IMR-90 (cell line): ENCODE results near the gene UTP14C. TPM values are rescaled to one million over a fixed set of nuclear protein-coding genes. Genes with fewer than 3 reads are reported as not detected.

Experiments used
- ATAC-seq: fragments of 200-7000 bp; cut with Tn5 transposase; 2 replicates; pipeline ENCODE4 v1.9.1; 2020; ENCODE audit warnings: low read depth, mild to moderate bottlenecking, moderate library complexity
- BruUV-seq: library from RNA; stranded (reverse); fragments of 400-500 nt; replicated peaks from 2 replicates; lab custom pipeline; 2021; lab: Mats Ljungman, UMichigan
- CTCF ChIA-PET: fragments of 300-600 bp; formaldehyde crosslinking; extraction: SDS; loops from one replicate; lab custom pipeline; 2021; ENCODE audit warnings: antibody characterized with exemption; lab: Yijun Ruan, JAX
- POLR2A ChIA-PET: fragments of 300-600 bp; sonication (Branson Sonifier 250); formaldehyde crosslinking; loops from one replicate; lab custom pipeline; 2022; ENCODE audit warnings: antibody characterized with exemption; ENCODE audit not compliant: unreplicated experiment; lab: Charles Lee
- DNase-seq: peaks from one replicate; pipeline ENCODE4 v3.0.0; 2013
- H2AFZ ChIP-seq: replicated peaks from 2 replicates; pipeline ENCODE3; 2013; ENCODE audit warnings: low read length, mild to moderate bottlenecking; ENCODE audit not compliant: poor library complexity
- H2AK5ac ChIP-seq: 2 replicates; pipeline ENCODE4 v1.6.1; 2013; ENCODE audit warnings: low read depth, low read length, inconsistent platforms
- H2AK9ac ChIP-seq: replicated peaks from 2 replicates; pipeline ENCODE3; 2013; ENCODE audit warnings: mild to moderate bottlenecking, low read depth, low read length, moderate library complexity; ENCODE audit not compliant: poor library complexity
- H2BK120ac ChIP-seq: 2 replicates; pipeline ENCODE4 v1.6.1; 2013; ENCODE audit warnings: low read depth, low read length, inconsistent platforms
- H2BK15ac ChIP-seq: 3 replicates; pipeline ENCODE4 v1.6.1; 2013; ENCODE audit warnings: low read depth, low read length, inconsistent platforms
- H2BK20ac ChIP-seq: 2 replicates; pipeline ENCODE4 v1.6.1; 2013; ENCODE audit warnings: low read depth, mild to moderate bottlenecking, inconsistent platforms, low read length, moderate library complexity
- H2BK5ac ChIP-seq: 2 replicates; pipeline ENCODE4 v1.6.1; 2013; ENCODE audit warnings: mild to moderate bottlenecking, low read depth, low read length, inconsistent platforms; ENCODE audit not compliant: poor library complexity, severe bottlenecking
- H3K14ac ChIP-seq: replicated peaks from 2 replicates; pipeline ENCODE4 v1.6.1; 2013; ENCODE audit warnings: low read depth, low read length, inconsistent platforms
- H3K18ac ChIP-seq: 2 replicates; pipeline ENCODE4 v1.6.1; 2013; ENCODE audit warnings: low read depth, low read length, control low read depth
- H3K23ac ChIP-seq: 2 replicates; pipeline ENCODE4 v1.6.1; 2013; ENCODE audit warnings: low read depth, low read length, inconsistent platforms
- H3K27ac ChIP-seq: 2 replicates; pipeline ENCODE4 v1.5.1; 2013; ENCODE audit warnings: mild to moderate bottlenecking, control low read depth, low read length; ENCODE audit not compliant: insufficient read depth
- H3K27me3 ChIP-seq: 2 replicates; pipeline ENCODE4 v1.6.1; 2013; ENCODE audit warnings: low read length; ENCODE audit not compliant: control insufficient read depth, insufficient read depth
- H3K36me3 ChIP-seq: 2 replicates; pipeline ENCODE4 v1.6.1; 2013; ENCODE audit warnings: low read length, mixed read lengths; ENCODE audit not compliant: control insufficient read depth, insufficient read depth
- H3K4ac ChIP-seq: 2 replicates; pipeline ENCODE4 v1.6.1; 2013; ENCODE audit warnings: low read depth, low read length, inconsistent platforms
- H3K4me1 ChIP-seq: 2 replicates; pipeline ENCODE4 v1.6.1; 2013; ENCODE audit warnings: low read length, mixed read lengths; ENCODE audit not compliant: control insufficient read depth, insufficient read depth
- H3K4me2 ChIP-seq: 2 replicates; pipeline ENCODE4 v1.6.1; 2013; ENCODE audit warnings: low read depth, mild to moderate bottlenecking, control low read depth, low read length, moderate library complexity
- H3K4me3 ChIP-seq: 2 replicates; pipeline ENCODE4 v1.5.1; 2013; ENCODE audit warnings: low read depth, mild to moderate bottlenecking, control low read depth, low read length, moderate library complexity; ENCODE audit not compliant: insufficient read depth
- H3K56ac ChIP-seq: 2 replicates; pipeline ENCODE4 v1.6.1; 2013; ENCODE audit warnings: low read length, inconsistent platforms; ENCODE audit not compliant: insufficient read depth; ENCODE audit errors: extremely low read depth
- H3K79me1 ChIP-seq, 2 experiments: 2 replicates each; pipeline ENCODE4 v1.6.1; 2013; ENCODE audit warnings: low read length in 2 of 2, inconsistent platforms in 1 of 2, low read depth in 1 of 2
- H3K9ac ChIP-seq: 2 replicates; pipeline ENCODE4 v1.6.1; 2013; ENCODE audit warnings: low read depth, low read length, control low read depth
- H3K9me1 ChIP-seq: 2 replicates; pipeline ENCODE4 v1.6.1; 2013; ENCODE audit warnings: low read length, inconsistent platforms; ENCODE audit not compliant: insufficient read depth
- H3K9me3 ChIP-seq: 2 replicates; pipeline ENCODE4 v1.6.1; 2013; ENCODE audit warnings: low read length; ENCODE audit not compliant: control insufficient read depth, insufficient read depth
- H4K20me1 ChIP-seq: 2 replicates; pipeline ENCODE4 v1.6.1; 2013; ENCODE audit warnings: low read length, inconsistent platforms; ENCODE audit not compliant: insufficient read depth
- H4K5ac ChIP-seq: 2 replicates; pipeline ENCODE4 v1.6.1; 2013; ENCODE audit warnings: mild to moderate bottlenecking, low read depth, low read length, control low read depth
- H4K8ac ChIP-seq, 2 experiments: 2 replicates each; pipeline ENCODE4 v1.6.1; 2013; ENCODE audit warnings: low read depth in 2 of 2, low read length in 2 of 2, control low read depth in 1 of 2, inconsistent platforms in 1 of 2
- H4K91ac ChIP-seq: 2 replicates; pipeline ENCODE4 v1.6.1; 2013; ENCODE audit warnings: low read depth, low read length, inconsistent platforms; ENCODE audit not compliant: insufficient read depth
- BHLHE40 ChIP-seq: fragments of 150-350 bp; IDR thresholded peaks from 2 replicates; pipeline ENCODE4 v1.6.1; 2016; ENCODE audit warnings: mild to moderate bottlenecking, low read depth, low read length
- CHD1 ChIP-seq: IDR thresholded peaks from 2 replicates; pipeline ENCODE4 v1.6.1; 2012; ENCODE audit warnings: low read depth, low read length, improper control_type of control experiment
- MAZ ChIP-seq: IDR thresholded peaks from 2 replicates; pipeline ENCODE4 v1.6.1; 2012; ENCODE audit warnings: low read depth, mild to moderate bottlenecking, low read length, improper control_type of control experiment, moderate library complexity, borderline replicate concordance
- POLR2A ChIP-seq: IDR thresholded peaks from 2 replicates; pipeline ENCODE4 v1.6.1; 2012; ENCODE audit warnings: mild to moderate bottlenecking, low read depth, low read length
- RCOR1 ChIP-seq: IDR thresholded peaks from 2 replicates; pipeline ENCODE4 v1.6.1; 2012; ENCODE audit warnings: mild to moderate bottlenecking, low read length, improper control_type of control experiment; ENCODE audit not compliant: insufficient replicate concordance
- RFX5 ChIP-seq: IDR thresholded peaks from 2 replicates; pipeline ENCODE4 v1.8.0; 2012; ENCODE audit warnings: low read depth, mild to moderate bottlenecking, low read length, moderate library complexity
- WGBS, 2 experiments: methylation state at CpG; one replicate each; pipeline versions ENCODE4 v1.1.5 to v1.1.7; 2013; ENCODE audit warnings: missing lambda C conversion rate in 2 of 2; ENCODE audit not compliant: insufficient read length in 1 of 2; ENCODE audit errors: extremely low coverage in 2 of 2; 5-methylcytosine and 5-hydroxymethylcytosine counted together
- dilution Hi-C: fragments of 300-500 bp; cut with HindIII; formaldehyde crosslinking; loops from one replicate; pipeline ENCODE4 v1.14.3; 2018; ENCODE audit warnings: low sequenced_read_pairs; ENCODE audit not compliant: unreplicated experiment
- in situ Hi-C: fragments of 300-500 bp; cut with MboI; formaldehyde crosslinking; loops from 3 replicates; pipeline ENCODE4 v1.14.3; 2019; ENCODE audit warnings: low sequenced_read_pairs, inconsistent platforms, mixed read lengths
- intact Hi-C: fragments of 100-400 bp; cut with micrococcal nuclease; formaldehyde crosslinking; loops from 2 replicates; pipeline ENCODE4 v1.10.0; 2022
- polyA plus RNA-seq, 3 experiments: library from polyadenylated mRNA; depleted of rRNA; stranded (reverse); fragments of >200 nt; gene quantifications; 2 replicates each; pipeline ENCODE4 v1.2.3, GENCODE V29; 2012; ENCODE audit warnings: low replicate concordance in 1 of 3
- total RNA-seq: library from RNA; depleted of rRNA; stranded (reverse); fragments of >200 nt; gene quantifications from 2 replicates; pipeline ENCODE4 v1.2.3, GENCODE V29; 2012

The UTP14C gene
- total and polyA plus RNA-seq, 2 of the 4 experiments (the other 2 are of a cell fraction): 8.2 to 12.5 TPM

DNA sequence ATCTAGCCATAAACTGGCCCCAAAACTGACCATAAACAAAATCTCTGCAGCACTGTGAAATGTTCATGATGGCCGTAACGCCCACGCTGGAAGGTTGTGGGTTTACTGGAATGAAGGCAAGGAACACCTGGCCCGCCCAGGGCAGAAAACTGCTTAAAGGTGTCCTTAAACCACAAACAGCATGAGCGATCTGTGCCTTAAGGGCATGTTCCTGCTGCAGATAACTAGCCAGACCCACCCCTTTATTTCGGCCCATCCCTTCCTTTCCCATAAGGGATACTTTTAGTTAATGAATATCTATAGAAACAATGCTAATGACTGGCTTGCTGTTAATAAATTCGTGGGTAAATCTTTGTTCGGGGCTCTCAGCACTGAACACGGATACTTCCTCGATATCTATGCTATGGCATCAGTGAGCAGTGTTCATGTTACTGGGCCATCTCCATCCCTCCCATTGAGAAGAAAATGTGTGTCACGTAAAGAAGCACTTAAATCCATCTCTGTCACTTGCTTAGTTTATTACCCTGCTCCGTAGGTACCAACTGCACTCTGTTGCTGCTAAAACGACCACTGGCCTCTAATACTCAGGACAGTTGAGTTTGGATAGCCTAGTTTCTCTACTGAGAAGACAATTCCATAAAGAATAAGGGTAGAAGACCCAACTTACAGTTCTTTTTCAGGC, 18.5 kb upstream of the UTP14C start (continued):
- no peak for TF ChIP-seq RCOR1
- TF ChIP-seq BHLHE40: no peak
- no peak for TF ChIP-seq CHD1
- TF ChIP-seq RFX5: no peak

DNA sequence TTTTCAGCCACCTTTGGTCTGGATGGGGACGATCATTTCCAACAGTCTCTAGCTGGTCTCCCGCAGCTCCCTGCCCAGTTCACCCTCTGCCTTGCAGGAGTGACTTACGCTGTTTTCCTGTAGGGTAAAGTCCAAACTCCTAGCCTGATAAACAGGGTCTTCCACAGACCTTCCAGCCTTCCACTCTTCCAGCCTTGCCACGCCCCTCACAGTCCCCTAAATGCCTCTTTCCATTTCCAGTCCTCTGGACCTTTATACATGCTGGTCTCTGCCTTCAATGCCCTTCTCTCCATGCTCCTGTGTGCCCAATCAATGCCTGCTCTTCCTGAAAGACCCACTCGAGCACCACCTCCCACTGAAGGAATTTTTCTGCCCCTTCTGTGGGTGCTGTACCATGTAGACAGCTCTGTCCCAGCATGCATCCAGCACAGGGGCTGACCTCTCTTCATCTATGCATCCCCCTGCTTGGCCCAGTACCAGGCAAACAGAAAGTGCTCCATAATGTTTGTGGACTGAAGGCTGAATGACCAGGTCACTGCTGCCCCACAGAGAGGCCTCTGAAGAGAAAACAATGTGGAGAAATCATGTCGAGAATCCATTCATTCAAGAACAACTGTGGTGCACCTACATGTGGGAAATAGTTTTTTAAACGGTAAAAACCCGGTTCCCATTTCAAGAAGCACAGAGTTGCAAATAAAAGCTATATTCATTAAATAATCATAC, 17.8 kb upstream of the UTP14C start:
- no peak for ATAC-seq
- ChIA-PET CTCF (no interaction called here), POLR2A (no interaction called here)
- H2BK20ac ChIP-seq: no peak overlapping the region
- H2AK5ac ChIP-seq: no peak overlapping the region
- H4K5ac ChIP-seq: no peak overlapping the region
- H3K27me3 ChIP-seq: peaks cover 14% of the 10 kb centered on the region
- H2AK9ac ChIP-seq: no peak overlapping the region
- H3K4ac ChIP-seq: no peak overlapping the region
- no peaks in the 10 kb centered on the region for H3K36me3 ChIP-seq
- TF ChIP-seq POLR2A (no peak), MAZ (no peak)
- no peak overlapping the region for H3K27ac ChIP-seq
- H3K18ac ChIP-seq: no peak overlapping the region
- no peak overlapping the region for H3K4me3 ChIP-seq
- H3K9me1 ChIP-seq: peaks cover 2% of the 10 kb centered on the region; the same call in 1 of the 2 replicates
- 60% methylated on average over 2 of the region's 8 CpGs; no CpG with 5 or more reads in 1 of the 2 experiments for WGBS, 2 experiments
- DNase-seq: no peak
- no peaks in the 10 kb centered on the region for H3K4me1 ChIP-seq
- dilution Hi-C loops: no loop called here
- in situ Hi-C loops: loop anchor here (25.0 kb wide), 1 partner anchor 456 kb away; the partner anchor contains the start of genes CKAP2 and VPS36
- H3K9me3 ChIP-seq: no peaks in the 10 kb centered on the region
- no peaks in the 10 kb centered on the region; a peak in 1 of 4 replicates for H3K79me1 ChIP-seq
- no peak overlapping the region for H3K23ac ChIP-seq
- H3K4me2 ChIP-seq: no peak overlapping the region
- no peak overlapping the region for H2BK120ac ChIP-seq
- H4K8ac ChIP-seq: no peak overlapping the region
- no TSS peak for BruUV-seq
- no peak overlapping the region for H2BK15ac ChIP-seq
- no peak overlapping the region for H2AFZ ChIP-seq
- no peak overlapping the region for H2BK5ac ChIP-seq
- H3K14ac ChIP-seq: no peak overlapping the region
- H3K56ac ChIP-seq: no peak overlapping the region
- no peak overlapping the region for H4K91ac ChIP-seq
- intact Hi-C loops: no loop called here
- no peaks in the 10 kb centered on the region for H4K20me1 ChIP-seq
- H3K9ac ChIP-seq: no peak overlapping the region
